H4 (cell line): Measurements from ENCODE around the gene CFAP97D2. TPM values are rescaled to one million over a fixed set of nuclear protein-coding genes. Genes with fewer than 3 reads are reported as not detected.
A peak's percentile ranks its signal among the peaks of the same experiment; 100 is the strongest.
"Not testable (repeated sequence)": the region's sequence is repeated elsewhere in the genome, so short reads cannot be mapped to it uniquely, and the experiment has no call there.

Experiments used
- DNase-seq: peaks from one replicate; pipeline ENCODE4 v3.0.0-alpha.2; 2015; ENCODE audit warnings: low spot score
- total RNA-seq: library from RNA; depleted of rRNA; stranded (reverse); fragments of >200 nt; shearing (Covaris generic); gene quantifications from 2 replicates; pipeline ENCODE4 v1.2.3, GENCODE V29; 2014; rRNA removed

CFAP97D2 gene
- not detected in 2 replicates for total RNA-seq

DNA sequence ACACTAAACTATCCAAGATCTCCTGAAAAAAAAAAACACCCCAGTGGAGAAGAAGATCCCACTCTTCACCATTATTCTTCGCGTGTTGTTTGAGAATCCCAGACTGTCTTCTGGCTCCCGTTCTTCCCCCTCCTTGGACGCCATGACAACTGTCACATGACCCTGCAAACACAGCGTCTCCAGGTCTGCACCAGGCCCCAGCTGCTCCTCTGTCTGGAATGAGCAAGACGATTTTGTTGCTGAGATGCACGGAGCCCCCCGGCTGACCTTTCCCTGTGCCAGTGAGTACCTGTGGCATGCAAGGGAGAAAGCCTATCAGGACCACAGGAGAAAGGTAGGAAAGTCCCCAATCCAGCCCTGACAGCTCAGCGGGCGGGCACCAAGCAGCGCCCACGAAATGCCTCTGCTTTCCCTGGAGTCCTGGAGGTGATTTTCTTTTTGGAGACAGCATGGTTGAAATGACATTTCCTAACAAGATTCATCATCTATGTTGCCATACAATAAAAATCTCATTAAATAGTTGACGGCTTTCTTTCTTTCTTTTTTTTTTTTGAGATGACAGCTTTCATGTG is at the start of gene CFAP97D2:
Gene CFAP97D2 (plus strand): TSS at position 171 of the 572 bp plus-strand sequence. CDS start 74 bp downstream, at position 245.
- no peak for DNase-seq

DNA sequence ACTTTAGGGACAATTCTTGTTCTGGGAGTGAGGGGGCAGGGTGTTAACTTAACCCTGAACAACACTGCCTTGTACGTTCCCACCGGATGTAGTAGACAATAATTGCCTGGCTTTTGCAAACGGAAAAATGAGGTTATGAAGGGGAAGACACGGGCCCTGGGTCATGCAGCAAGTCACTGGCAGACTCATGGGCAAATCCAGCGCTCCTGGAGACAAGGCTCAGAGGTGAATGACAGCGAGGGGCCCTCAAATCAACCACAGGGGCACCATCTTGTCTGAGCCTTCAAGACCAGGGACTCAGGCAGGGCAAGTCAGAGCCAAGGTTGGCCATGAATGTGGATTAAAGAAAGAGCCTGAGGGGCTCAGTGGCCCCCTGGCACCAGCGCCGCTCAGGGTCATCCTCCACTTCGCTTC is 49.4 kb upstream of the CFAP97D2 start:
- DNase-seq: no peak

- no peak for DNase-seq
These were observed 48.8 kb upstream of the CFAP97D2 start for GRCh38 chr13:114130131-114130836.

GRCh38 chr13:114130837-114131582 is 48.0 kb upstream of the CFAP97D2 start:
- peak; percentile 46 for DNase-seq

DNA sequence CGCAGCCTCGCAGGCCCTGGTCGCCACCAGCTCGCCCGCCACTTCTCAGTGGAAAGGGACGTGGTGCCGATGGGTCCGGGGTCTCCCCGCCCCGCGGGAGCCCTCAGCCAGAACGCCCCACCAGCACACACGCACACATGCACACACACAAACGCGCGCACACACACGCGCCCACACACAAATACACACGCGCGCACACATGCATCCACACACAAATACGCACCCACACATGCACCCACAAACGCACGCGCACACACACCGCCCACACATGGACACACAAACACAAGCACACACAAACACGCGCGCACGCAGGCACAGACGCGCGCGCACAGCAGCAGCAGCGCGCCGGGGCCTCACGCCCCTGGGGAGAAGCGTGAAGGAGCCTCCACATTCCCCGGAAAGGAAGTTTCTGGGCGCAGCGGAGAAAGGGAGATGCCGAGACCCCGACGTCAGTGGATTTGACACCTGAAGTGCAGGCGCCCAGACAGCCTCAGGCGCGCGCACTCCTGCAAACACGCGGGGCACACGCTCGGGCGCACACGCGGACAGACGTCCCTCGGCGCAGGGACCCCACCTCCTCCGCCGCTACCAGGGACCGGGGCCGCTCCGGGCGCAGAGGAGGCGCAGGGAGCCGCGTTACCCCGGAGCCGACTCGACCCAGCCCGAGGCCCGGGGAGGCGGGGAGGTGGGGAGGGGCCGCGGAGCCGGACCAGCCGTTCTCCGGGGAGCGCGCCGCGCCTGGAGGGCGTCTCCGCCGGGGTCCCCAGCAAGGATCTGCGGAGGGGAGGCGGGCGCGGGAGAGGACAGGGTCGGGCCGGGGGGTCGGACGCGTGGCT is 47.3 kb upstream of the CFAP97D2 start:
- no peak for DNase-seq

GRCh38 chr13:114132419-114133121 is 46.5 kb upstream of the CFAP97D2 start, which contains the start of gene RASA3:
Gene RASA3, minus strand, starts transcription at chr13:114132623. Its CDS starts 134 bp downstream, at chr13:114132489.
- DNase-seq: peak; percentile 33

DNA sequence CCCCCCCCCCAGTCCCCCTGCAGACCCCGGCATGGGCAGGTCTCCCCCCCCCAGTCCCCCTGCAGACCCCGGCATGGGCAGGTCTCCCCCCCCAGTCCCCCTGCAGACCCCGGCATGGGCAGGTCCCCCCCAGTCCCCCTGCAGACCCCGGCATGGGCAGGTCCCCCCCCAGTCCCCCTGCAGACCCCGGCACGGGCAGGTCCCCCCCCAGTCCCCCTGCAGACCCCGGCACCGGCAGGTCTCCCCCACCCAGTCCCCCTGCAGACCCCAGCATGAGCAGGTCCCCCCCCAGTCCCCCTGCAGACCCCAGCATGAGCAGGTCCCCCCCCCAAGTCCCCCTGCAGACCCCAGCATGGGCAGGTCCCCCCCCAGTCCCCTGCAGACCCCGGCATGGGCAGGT is 45.9 kb upstream of the CFAP97D2 start:
- not testable (repeated sequence) for DNase-seq

GRCh38 chr13:114133552-114133951 is 45.5 kb upstream of the CFAP97D2 start:
- DNase-seq: not testable (repeated sequence)

DNA sequence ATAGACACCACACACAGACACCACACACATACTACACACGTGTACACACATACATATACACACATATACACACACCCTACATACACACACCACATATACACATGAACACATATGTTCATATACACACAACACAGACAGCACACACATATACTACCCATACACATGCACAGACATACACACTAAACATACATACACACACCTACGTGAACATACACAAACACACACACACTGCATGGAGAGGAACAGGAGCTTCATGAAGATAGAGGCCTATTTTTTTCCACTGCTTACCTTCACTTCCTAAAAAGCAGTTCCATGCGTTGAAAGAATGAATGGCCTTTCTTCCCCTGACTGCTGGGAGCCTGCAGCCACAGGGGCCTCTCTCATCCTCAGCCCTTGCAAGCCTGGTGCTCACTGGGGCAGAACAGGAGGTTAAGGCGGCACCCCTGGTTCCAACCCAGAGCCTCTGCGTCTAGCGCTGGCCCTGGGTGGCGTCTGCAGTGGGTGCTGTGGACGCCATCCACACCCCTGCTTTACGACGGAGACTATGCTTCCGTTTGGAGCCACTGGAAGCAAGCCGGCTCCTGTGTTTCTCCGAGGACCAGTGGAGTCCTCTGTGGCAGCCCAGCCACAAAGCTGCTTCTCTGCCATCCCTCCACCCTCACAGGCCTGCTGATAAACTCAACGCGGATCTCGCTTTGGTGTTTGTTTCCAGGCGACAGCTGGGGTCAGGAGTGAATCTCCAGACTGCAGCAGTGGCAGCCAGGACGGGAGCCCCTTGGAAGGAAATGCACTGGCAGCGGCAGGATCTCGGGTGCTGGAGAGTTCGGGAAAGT is 44.7 kb upstream of the CFAP97D2 start:
- no peak for DNase-seq

DNA sequence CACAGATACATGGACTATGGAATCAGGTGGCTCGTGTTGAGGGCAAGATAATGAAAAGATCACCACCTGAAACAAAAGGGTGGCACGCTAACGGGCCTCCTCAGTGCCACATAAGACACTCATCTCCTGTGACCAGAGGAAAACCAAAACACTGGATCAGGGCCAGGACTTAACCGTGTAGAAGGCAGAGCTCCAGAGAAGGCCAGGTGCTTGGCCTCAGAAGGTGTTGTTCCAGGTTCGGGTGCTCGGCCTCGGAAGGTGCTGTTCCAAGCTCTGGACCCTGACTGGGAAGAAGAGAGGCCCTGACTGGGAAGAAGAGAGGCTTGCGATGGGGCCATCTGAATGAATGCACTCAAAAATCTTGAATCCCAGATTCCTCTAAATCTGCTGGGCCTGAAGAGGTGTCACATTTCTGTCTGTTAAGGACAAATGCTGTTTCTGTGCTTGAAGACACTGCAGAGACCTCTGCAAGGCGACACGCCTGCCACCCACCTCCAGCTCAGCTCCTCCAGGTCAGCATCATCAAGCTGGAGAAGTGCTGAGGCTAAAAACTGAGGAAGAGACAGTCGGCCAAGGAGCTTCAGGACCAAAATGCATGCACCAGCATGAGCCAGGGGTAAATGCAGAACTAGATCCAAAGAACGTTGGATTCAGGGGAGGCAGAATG is 44.0 kb upstream of the CFAP97D2 start:
- DNase-seq: no peak

DNA sequence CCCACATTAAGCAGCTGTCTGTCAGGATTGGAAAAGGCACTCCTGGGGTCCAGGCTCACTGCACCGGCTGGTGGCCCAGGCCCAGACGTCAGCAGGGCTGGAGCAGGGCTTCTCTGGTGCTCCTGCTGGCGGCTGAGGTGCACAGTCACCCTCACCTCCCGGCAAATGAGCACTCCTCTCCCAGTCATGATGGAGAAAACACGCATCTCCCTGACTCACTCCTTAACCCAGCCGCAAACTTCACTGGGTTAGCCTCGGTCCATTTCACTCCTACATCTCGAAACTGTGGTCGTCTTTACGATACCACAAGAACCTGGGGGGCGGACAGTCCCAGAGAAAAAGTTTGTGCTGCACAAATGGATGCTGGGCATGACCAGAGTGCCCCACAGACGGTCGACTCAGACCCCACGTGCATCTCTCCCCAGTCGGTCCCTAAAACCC is 43.3 kb upstream of the CFAP97D2 start:
- DNase-seq: no peak

- no peak for DNase-seq
These were observed 42.5 kb upstream of the CFAP97D2 start for GRCh38 chr13:114136576-114136975.

DNA sequence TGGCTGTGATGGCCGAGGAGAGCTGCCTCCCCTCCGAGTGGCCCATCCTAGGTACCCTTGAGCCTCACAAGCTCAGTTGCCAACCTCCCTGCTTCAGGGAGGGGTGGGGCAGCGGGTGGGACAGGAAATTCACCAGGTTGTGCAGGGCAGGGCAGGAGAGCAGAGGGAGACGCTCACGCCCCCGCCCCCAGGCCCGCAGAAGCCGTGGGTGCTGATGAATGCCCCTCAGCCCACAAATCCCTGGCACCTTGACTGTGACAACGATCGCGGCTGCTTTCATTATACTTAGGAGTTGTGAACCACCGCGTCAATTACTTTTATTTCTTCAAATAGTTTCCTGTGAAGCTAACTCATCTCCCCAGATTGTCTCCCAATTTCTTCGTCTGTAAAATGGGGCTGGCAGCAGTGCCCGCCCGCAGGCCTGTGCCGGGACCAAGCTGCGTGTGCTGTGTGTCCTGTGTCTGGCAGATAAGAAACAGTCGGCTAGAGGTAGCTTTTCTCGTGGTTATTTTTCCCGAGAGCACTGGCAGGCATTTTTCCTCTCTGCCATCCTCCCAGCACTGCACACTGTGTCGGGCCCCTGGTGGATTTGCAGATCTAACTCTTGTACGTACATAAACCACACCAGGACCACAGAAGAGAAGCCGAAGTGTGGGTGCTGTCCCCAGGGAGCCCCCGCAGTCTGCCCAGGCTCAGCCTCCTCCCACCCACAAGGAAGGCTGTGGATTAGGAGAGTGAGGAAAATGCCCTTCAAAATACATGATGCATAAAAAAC is 38.7 kb upstream of the CFAP97D2 start:
- DNase-seq: no peak

GRCh38 chr13:114140906-114141250 is 38.2 kb upstream of the CFAP97D2 start:
- no peak for DNase-seq

DNA sequence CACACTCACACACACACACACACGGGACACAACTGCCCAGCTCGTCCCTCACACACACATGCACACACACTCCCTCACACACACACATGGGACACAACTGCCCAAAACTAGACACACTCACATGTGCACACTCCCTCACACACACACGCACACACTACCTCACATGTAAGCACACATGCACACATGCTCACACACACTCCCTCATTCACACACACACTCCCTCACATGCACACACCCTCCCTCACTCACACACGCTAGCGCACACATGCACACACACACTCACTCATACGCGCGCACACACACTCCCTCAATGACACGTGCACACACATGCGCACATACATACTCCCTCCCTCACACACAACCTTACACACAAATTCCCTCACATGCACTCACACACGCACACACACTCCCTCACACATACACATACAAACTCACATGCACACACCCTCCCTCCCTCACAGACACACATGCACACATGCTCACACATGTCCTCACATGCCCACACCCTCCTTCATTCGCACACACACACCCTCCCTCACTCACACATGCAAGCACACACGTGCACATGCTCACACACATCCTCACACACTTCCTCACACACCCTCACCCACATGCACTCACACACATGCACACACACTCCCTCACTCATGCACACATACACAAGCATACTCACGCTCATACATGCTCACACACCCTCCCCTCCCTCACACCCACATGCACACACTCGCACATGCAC is 37.6 kb upstream of the CFAP97D2 start:
- no peak for DNase-seq

DNA sequence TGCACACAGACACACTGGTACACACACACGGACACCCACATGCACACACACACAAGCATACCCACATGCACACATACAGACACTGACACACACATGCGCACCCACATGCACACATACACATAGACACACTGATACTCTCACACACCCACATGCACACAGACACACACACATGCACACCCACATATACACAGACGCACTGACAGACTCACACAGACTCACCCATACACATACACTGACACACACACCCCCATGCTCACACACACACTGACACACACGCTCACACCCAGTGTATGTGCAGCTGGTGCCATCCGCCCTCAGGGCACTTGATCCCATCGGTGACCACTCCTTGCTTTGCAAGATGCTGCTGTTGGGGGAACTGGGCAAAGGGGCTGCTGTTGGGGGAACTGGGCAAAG is 36.9 kb upstream of the CFAP97D2 start:
- DNase-seq: no peak

- DNase-seq: peak; percentile 40
These were observed 36.2 kb upstream of the CFAP97D2 start for GRCh38 chr13:114142640-114143490.
